ENCODE data around the gene TRIM54. TPM values are rescaled to one million over a fixed set of nuclear protein-coding genes. Genes with fewer than 3 reads are reported as not detected.
"Not testable (repeated sequence)": the region's sequence is repeated elsewhere in the genome, so short reads cannot be mapped to it uniquely, and the experiment has no call there.

The TRIM54 gene
- total and polyA plus RNA-seq, 2 experiments from 2014 or later, result not detected

DNA sequence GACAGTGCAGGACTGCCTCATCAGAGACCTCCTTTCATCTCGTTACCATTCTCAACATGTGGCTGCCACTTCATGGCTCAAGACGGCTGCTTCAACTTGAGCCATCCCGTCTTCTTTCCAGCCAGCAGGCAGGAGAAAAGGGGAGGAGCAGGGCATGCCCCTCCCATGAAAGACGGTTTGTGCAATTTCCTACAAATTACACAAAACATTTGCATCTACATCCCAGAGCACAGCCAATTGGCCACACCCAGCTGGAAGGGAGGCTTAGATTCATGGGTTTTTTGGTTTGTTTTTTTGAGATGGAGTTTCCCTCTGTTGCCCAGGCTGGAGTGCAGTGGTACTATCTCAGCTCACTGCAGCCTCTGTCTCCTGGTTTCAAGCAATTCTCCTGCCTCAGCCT is 14.3 kb downstream of the TRIM54 start:
- 76% methylated on average over 4 of the region's 4 CpGs for WGBS (ENCODE audit: low lambda C conversion rate, missing lambda C conversion rate)

DNA sequence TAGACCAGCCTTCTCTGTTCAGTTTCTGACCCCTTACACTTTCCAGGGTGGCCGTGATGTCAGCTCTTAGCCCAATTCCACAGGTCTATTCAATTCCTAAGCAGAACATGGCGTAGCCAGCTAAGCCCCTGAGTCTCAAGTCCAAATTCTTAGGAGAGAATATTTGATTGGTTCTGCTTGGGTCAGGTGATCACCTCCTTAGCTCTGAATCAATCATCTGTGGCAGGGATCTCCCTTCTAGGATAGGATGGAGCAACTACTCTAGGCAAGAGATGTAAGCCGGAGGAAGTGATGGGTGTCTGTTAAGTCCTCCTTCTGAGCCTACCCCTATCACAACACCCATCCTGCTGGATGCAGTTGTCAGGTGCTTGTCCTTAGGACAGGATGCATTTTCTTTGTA is 15.0 kb downstream of the TRIM54 start:
- H3K27ac ChIP-seq, result no peak overlapping the region
- TF ChIP-seq EZH2 (IDR thresholded peaks at IDR 0.05; ENCODE audit: borderline replicate concordance), result no peak
- TF ChIP-seq, protein P1, sequence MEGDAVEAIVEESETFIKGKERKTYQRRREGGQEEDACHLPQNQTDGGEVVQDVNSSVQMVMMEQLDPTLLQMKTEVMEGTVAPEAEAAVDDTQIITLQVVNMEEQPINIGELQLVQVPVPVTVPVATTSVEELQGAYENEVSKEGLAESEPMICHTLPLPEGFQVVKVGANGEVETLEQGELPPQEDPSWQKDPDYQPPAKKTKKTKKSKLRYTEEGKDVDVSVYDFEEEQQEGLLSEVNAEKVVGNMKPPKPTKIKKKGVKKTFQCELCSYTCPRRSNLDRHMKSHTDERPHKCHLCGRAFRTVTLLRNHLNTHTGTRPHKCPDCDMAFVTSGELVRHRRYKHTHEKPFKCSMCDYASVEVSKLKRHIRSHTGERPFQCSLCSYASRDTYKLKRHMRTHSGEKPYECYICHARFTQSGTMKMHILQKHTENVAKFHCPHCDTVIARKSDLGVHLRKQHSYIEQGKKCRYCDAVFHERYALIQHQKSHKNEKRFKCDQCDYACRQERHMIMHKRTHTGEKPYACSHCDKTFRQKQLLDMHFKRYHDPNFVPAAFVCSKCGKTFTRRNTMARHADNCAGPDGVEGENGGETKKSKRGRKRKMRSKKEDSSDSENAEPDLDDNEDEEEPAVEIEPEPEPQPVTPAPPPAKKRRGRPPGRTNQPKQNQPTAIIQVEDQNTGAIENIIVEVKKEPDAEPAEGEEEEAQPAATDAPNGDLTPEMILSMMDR (IDR thresholded peaks at IDR 0.05; ENCODE audit: poor library complexity), result no peak
- no peak for TF ChIP-seq EZH2phosphoT487 (IDR thresholded peaks at IDR 0.05; ENCODE audit: low read depth, severe bottlenecking, unreplicated experiment)
- H3K4me1 ChIP-seq (ENCODE audit: insufficient read depth), result peaks cover 4% of the 10 kb centered on the region
- H3K36me3 ChIP-seq (replicated peaks; ENCODE audit: insufficient read depth, low read depth), result no peaks in the 10 kb centered on the region
- H4K20me1 ChIP-seq (ENCODE audit: insufficient read depth, poor library complexity, severe bottlenecking), result no peaks in the 10 kb centered on the region
- no peak for DNase-seq (ENCODE audit: low spot score)
- H3K27me3 ChIP-seq, result no peaks in the 10 kb centered on the region
- no peaks in the 10 kb centered on the region for H3K79me2 ChIP-seq
- 81% methylated on average over 3 of the region's 3 CpGs for WGBS (ENCODE audit: low lambda C conversion rate, missing lambda C conversion rate)
- no peak overlapping the region for H3K4me3 ChIP-seq
- H3K9me3 ChIP-seq (ENCODE audit: low read depth), result no peaks in the 10 kb centered on the region
- no peak overlapping the region for H2AFZ ChIP-seq
- no peak overlapping the region for H3K4me2 ChIP-seq
- H3K9me2 ChIP-seq (replicated peaks; ENCODE audit: insufficient read depth), result no peaks in the 10 kb centered on the region

More for the DNA sequence above, 14.3 kb downstream of the TRIM54 start:
- DNase-seq (ENCODE audit: low spot score), result no peak
- no peaks in the 10 kb centered on the region for H3K9me3 ChIP-seq (ENCODE audit: low read depth)
- H4K20me1 ChIP-seq (ENCODE audit: insufficient read depth, poor library complexity, severe bottlenecking), result no peaks in the 10 kb centered on the region
- no peak overlapping the region for H3K4me2 ChIP-seq
- H2AFZ ChIP-seq, result no peak overlapping the region
- H3K27me3 ChIP-seq, result peaks cover 7% of the 10 kb centered on the region
- TF ChIP-seq, protein P1 (IDR thresholded peaks at IDR 0.05; ENCODE audit: poor library complexity), result no peak
- no peaks in the 10 kb centered on the region for H3K79me2 ChIP-seq
- H3K4me3 ChIP-seq, result no peak overlapping the region
- H3K27ac ChIP-seq, result no peak overlapping the region
- peaks cover 4% of the 10 kb centered on the region for H3K4me1 ChIP-seq (ENCODE audit: insufficient read depth)
- no peaks in the 10 kb centered on the region for H3K9me2 ChIP-seq (replicated peaks; ENCODE audit: insufficient read depth)
- no peaks in the 10 kb centered on the region for H3K36me3 ChIP-seq (replicated peaks; ENCODE audit: insufficient read depth, low read depth)

DNA sequence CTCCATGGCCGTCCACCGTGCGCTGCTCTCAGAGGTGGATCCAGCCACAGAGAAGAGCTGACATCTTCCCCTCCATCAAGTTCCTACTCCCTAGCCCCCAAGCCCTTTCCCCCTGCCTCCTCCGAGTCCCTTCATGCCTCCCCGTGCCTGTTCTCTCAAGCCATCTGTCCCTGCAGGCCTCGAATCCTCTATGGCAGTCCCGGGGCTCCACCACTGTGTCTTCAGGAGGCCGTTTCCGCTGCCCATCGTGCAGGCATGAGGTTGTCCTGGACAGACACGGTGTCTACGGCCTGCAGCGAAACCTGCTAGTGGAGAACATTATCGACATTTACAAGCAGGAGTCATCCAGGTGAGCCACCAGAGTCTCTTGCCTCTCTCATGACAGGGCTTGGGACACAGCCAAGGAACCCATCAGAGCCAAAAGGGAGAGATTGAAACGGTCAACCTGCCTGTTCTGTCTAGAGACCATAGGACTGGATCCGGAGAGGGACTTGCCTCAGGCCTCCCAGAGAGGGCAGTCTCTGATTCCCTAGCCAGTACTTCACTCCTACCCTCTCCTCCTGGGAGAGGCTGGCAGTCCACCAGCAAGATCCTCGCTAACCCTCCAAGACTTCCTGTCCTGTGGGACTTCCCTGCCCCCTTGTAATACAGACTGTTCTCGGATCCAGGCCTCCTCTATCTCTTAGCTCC is 16.3 kb downstream of the TRIM54 start:
- 91% methylated on average over 18 of the region's 18 CpGs for WGBS (ENCODE audit: low lambda C conversion rate, missing lambda C conversion rate)
- Histone ChIP-seq H3K27ac (no peak overlapping the region), H3K4me2 (no peak overlapping the region), H3K79me2 (no peaks in the 10 kb centered on the region), H3K9me3 (ENCODE audit: low read depth) (no peaks in the 10 kb centered on the region), H3K27me3 (no peaks in the 10 kb centered on the region), H4K20me1 (ENCODE audit: insufficient read depth, poor library complexity, severe bottlenecking) (no peaks in the 10 kb centered on the region), H3K4me1 (ENCODE audit: insufficient read depth) (peaks cover 3% of the 10 kb centered on the region), H3K9me2 (replicated peaks; ENCODE audit: insufficient read depth) (no peaks in the 10 kb centered on the region), H2AFZ (no peak overlapping the region), H3K4me3 (no peak overlapping the region), H3K36me3 (replicated peaks; ENCODE audit: insufficient read depth, low read depth) (no peaks in the 10 kb centered on the region)
- no peak for TF ChIP-seq EZH2 (IDR thresholded peaks at IDR 0.05; ENCODE audit: borderline replicate concordance)
- no peak for TF ChIP-seq EZH2phosphoT487 (IDR thresholded peaks at IDR 0.05; ENCODE audit: low read depth, severe bottlenecking, unreplicated experiment)
- TF ChIP-seq, protein P1 (IDR thresholded peaks at IDR 0.05; ENCODE audit: poor library complexity), result no peak
- no peak for DNase-seq (ENCODE audit: low spot score)

DNA sequence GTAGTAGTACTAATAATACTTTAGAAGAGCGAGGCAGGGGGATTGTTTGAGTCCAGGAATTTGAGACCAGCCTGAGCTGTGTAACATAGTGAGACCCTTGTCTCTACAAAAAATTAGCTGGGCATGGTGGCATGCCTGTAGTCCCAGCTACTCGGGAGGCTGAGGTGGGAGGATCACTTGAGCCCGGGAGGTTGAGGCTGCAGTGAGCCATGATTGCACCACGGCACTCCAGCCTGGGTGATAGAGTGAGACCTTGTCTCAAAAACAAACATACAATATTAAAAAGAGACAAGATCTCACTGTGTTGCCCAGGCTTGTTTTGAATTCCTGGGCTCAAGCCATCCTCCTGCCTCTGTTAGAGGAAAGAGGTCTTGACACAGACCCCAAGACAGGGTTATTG is 18.4 kb downstream of the TRIM54 start:
- not testable (repeated sequence) for H3K36me3 ChIP-seq (replicated peaks; ENCODE audit: insufficient read depth, low read depth); H3K4me3 ChIP-seq; H4K20me1 ChIP-seq (ENCODE audit: insufficient read depth, poor library complexity, severe bottlenecking); H3K4me1 ChIP-seq (ENCODE audit: insufficient read depth); H2AFZ ChIP-seq; H3K9me3 ChIP-seq (ENCODE audit: low read depth); H3K27ac ChIP-seq; H3K9me2 ChIP-seq (replicated peaks; ENCODE audit: insufficient read depth); H3K4me2 ChIP-seq; H3K79me2 ChIP-seq; DNase-seq (ENCODE audit: low spot score)
- H3K27me3 ChIP-seq, result peaks cover 14% of the 10 kb centered on the region
- 96% methylated on average over 4 of the region's 4 CpGs for WGBS (ENCODE audit: low lambda C conversion rate, missing lambda C conversion rate)
